Testis (tissue), 2 donors: ENCODE results near the gene MAML2.

ENCODE experiments used
- POLR2A ChIP-seq: fragments of 450-650 bp; IDR thresholded peaks from one replicate; pipeline ENCODE4 v1.6.1; 2017; ENCODE audit warnings: antibody characterized with exemption, mild to moderate bottlenecking, moderate library complexity
- TF ChIP-seq, protein P1 (sequence below), 3 experiments: fragments of 450-650 bp in 2 of 3; fragments of 200-600 bp in 1 of 3; sonication (generic) in 1 of 3; IDR thresholded peaks; one replicate each; pipeline ENCODE4 v1.5.1; 2016 to 2019; ENCODE audit warnings: antibody characterized with exemption in 3 of 3, mild to moderate bottlenecking in 2 of 3, moderate library complexity in 1 of 3

GRCh38 chr11:96294289-96294688, 48.7 kb downstream of the MAML2 start:
- TF ChIP-seq, protein P1, sequence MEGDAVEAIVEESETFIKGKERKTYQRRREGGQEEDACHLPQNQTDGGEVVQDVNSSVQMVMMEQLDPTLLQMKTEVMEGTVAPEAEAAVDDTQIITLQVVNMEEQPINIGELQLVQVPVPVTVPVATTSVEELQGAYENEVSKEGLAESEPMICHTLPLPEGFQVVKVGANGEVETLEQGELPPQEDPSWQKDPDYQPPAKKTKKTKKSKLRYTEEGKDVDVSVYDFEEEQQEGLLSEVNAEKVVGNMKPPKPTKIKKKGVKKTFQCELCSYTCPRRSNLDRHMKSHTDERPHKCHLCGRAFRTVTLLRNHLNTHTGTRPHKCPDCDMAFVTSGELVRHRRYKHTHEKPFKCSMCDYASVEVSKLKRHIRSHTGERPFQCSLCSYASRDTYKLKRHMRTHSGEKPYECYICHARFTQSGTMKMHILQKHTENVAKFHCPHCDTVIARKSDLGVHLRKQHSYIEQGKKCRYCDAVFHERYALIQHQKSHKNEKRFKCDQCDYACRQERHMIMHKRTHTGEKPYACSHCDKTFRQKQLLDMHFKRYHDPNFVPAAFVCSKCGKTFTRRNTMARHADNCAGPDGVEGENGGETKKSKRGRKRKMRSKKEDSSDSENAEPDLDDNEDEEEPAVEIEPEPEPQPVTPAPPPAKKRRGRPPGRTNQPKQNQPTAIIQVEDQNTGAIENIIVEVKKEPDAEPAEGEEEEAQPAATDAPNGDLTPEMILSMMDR (IDR thresholded peaks at IDR 0.05) = no peak
- TF ChIP-seq POLR2A = no peak
